Memory B cell (primary cell): ENCODE measurements around the gene PCID2.

Experiments
- ATAC-seq: fragments of 150-1000 bp; cut with Tn5 transposase; 2 replicates; pipeline ENCODE4 v1.10.0; 2021; ENCODE audit warnings: low read depth, mild to moderate bottlenecking, moderate library complexity
- DNase-seq, 2 donors: peaks; one replicate each; pipeline ENCODE4 v3.0.0; 2022; ENCODE audit warnings: low spot score in 2 of 2
- H3K27ac Mint-ChIP-seq: one replicate; pipeline ENCODE4 v1.8.0; 2022; ENCODE audit warnings: mild to moderate bottlenecking, moderate library complexity, mixed read lengths
- H3K27me3 Mint-ChIP-seq: one replicate; pipeline ENCODE4 v1.8.0; 2022; ENCODE audit warnings: mixed read lengths
- H3K36me3 Mint-ChIP-seq: one replicate; pipeline ENCODE4 v1.8.0; 2022; ENCODE audit warnings: mild to moderate bottlenecking, mixed read lengths
- H3K4me1 Mint-ChIP-seq: one replicate; pipeline ENCODE4 v1.8.0; 2022; ENCODE audit warnings: mixed read lengths
- H3K4me3 Mint-ChIP-seq: one replicate; pipeline ENCODE4 v1.8.0; 2022; ENCODE audit warnings: mild to moderate bottlenecking, moderate library complexity, mixed read lengths
- H3K9me3 Mint-ChIP-seq: one replicate; pipeline ENCODE4 v1.8.0; 2022; ENCODE audit warnings: mixed read lengths

PCID2 gene

DNA sequence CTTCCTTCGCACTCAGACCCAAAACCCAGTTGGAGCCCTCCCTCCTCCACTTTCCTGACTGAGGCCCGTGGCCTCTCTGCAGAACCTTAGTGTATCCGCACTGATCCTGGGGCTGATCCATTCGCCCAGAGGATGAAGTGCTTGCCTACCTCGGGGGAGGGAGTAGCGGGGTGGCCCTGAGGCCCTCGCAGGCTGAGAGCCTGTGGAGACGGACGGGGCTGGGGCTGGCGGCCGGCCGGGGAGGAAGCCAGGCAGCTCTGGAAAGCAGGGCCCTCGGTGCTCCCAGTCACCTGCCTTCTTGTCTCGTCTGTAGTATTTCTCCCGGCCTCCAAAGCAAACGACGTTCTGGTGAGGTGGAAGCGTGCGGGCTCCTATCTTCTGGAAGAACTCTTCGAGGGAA, 48.8 kb downstream of the PCID2 start:
- Mint-ChIP-seq H3K27ac (no peak overlapping the region), H3K36me3 (peaks cover 3% of the 10 kb centered on the region), H3K4me3 (no peak overlapping the region), H3K4me1 (peaks cover 2% of the 10 kb centered on the region), H3K9me3 (peaks cover 9% of the 10 kb centered on the region), H3K27me3 (peaks cover 15% of the 10 kb centered on the region)
- ATAC-seq (no peak), DNase-seq (no peak)

DNA sequence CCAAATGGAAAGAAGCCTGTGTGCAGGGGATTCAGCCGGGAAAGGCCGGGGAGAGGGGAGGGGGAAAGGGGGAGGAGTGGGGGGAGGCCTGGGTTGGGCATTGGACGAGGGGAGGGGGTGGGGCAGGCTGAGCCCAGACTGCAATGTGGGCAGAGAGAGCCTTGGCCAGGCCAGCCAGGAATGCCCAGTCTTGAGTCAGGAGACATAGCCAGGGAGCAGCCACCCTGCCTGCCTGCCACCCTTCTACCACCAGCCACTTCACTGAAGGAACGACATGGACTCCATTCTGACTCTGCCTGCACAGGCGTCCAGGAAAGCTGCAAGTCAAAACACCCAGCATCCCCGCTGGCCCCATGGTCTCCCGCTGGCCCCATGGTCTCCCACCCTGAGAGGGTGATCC, 49.5 kb downstream of the PCID2 start:
- Mint-ChIP-seq H3K36me3 (peaks cover 3% of the 10 kb centered on the region), H3K4me1 (peaks cover 2% of the 10 kb centered on the region), H3K27me3 (peaks cover 15% of the 10 kb centered on the region), H3K4me3 (no peak overlapping the region), H3K9me3 (peaks cover 9% of the 10 kb centered on the region), H3K27ac (no peak overlapping the region)
- DNase-seq (no peak), ATAC-seq (no peak)

DNA sequence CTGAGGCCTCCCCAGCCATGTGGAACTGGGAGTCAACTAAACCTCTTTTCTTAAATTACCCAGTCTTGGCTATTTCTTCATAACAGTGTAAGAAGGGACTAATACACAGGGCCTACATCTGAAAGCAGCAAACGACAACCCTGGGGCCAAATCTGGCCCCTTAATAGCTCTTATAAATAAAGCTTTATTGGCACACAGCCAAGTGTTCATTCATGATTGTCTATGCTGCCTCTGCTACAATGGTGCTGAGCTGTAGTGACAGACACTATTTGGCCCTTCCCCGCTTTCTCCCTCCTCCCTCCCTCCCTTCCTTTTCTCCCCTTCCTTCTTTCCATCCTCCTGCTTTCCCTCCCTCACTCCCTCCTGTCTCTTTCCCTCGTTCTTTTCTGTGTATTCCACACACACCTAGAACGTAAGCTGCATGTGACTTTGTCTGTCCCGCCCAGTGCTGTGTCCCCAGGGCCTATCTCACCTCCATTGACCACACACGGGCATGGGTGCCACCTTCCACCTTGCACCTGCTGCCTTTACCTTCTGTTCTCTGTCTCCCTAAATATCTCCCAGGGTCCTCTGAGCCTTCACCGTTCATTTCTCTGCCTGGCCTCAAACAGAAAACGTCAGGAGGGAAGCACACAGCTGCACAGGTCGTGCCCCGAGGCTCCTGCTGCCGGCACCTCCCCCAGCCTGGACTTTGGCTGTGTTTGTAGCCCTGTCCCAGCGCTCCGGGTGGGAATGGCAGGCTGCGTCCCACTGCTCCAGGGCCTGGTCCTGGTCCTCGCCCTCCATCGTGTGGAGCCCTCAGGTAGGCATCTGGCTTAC, 50.3 kb downstream of the PCID2 start, which contains the start of gene PROZ:
PROZ (plus strand) TSS at position 720 of the 819 bp plus-strand sequence; CDS start at position 733, 13 bp downstream.
- peaks cover 12% of the 10 kb centered on the region for H3K27me3 Mint-ChIP-seq
- H3K36me3 Mint-ChIP-seq: peaks cover 3% of the 10 kb centered on the region
- peaks cover 9% of the 10 kb centered on the region for H3K9me3 Mint-ChIP-seq
- DNase-seq (no peak), ATAC-seq (no peak)
- no peak within 1 kb of the TSS for H3K27ac Mint-ChIP-seq
- no peak within 1 kb of the TSS for H3K4me3 Mint-ChIP-seq
- H3K4me1 Mint-ChIP-seq: peaks cover 2% of the 10 kb centered on the region

DNA sequence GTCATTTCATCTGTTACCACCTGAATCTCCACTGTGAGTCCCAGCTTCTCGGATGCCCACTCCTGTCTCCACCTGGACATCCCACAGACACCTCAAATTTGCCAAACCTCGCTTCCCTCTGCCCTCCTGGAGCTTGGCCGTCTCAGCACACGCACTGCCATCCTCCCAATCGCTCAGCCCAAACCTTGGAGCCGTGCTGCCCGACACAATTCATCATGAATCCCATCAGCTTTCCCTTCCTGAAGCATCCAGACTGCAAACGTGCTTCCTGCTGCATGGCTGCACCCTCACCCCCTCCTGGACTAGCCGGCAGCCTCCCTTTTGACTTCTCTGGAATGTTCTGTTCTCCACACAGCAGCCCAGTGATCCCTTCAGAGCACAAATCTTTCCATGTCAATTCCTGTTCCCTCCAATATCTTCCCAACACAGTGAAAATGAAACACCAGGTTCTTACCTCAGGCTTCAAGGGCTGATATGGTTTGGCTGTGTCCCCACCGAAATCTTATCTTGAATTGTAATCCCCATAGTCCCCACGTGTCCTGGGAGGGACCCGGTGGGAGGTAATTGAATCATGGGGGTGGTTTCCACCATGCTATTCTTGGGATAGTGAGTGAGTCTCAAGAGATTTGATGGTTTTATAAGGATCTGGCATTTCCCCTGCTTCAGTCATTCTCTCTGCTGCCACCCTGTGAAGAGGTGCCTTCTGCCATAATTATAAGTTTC, 51.1 kb downstream of the PCID2 start:
- Mint-ChIP-seq H3K27me3 (peaks cover 14% of the 10 kb centered on the region), H3K4me3 (no peak overlapping the region), H3K36me3 (peaks cover 5% of the 10 kb centered on the region), H3K4me1 (peaks cover 8% of the 10 kb centered on the region), H3K27ac (no peak overlapping the region), H3K9me3 (peaks cover 9% of the 10 kb centered on the region)
- DNase-seq (no peak), ATAC-seq (no peak)

DNA sequence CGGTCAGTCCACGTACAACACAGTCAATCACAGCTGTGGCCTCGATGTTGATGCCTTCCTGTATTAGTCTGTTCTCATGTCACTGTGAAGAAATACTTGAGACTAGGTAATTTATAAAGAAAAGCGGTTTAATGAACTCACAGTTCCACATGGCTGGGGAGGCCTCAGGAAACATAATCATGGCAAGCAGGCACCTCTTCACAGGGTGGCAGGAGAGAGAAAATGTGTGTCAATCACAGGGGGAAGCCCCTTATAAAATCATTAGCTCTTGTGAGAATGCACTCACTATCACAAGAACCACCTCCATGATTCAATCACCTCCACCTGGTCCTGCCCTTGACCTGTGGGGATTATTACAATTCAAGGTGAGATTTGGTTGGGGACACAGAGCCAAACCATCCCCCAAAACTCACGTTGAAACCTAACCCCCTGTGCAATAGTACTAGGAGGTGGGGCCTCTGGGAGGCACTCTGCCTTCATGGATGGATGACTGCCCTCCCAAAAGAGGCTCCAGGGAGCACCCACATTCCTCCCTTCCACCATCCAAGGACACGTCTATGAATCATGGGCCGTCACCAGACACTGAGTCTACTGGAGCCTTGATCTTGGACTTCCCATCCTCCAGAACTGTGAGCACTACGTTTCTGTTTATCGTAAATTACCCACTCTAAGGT, 52.4 kb downstream of the PCID2 start:
- Mint-ChIP-seq H3K27ac (no peak overlapping the region), H3K36me3 (peaks cover 5% of the 10 kb centered on the region), H3K4me1 (peaks cover 10% of the 10 kb centered on the region), H3K4me3 (no peak overlapping the region), H3K9me3 (peaks cover 9% of the 10 kb centered on the region), H3K27me3 (peaks cover 19% of the 10 kb centered on the region)
- DNase-seq (no peak), ATAC-seq (no peak)

DNA sequence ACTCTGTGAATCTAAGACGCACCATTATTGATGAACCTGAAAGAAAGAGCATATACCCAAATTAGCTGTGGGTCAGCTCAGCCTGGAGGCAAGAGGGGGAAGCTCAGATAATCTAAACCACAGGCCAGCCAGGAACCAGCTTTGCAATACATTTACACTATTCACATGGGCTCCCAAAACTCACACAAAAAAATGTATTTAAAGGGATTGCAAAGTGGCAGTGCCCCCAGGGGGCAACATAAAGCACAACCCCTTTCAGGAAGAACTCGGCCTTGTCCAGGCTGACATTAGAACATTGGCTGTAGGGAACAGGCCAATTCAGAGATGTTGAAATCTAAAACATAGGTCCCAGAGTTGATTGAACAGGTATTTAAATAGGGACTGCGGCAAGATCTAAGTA, 53.3 kb downstream of the PCID2 start:
- peak overlapping the region; percentile 67 for H3K4me3 Mint-ChIP-seq
- H3K27ac Mint-ChIP-seq: no peak overlapping the region
- ATAC-seq: no peak
- H3K27me3 Mint-ChIP-seq: peaks cover 21% of the 10 kb centered on the region
- peaks cover 10% of the 10 kb centered on the region for H3K4me1 Mint-ChIP-seq
- peaks cover 5% of the 10 kb centered on the region for H3K36me3 Mint-ChIP-seq
- no peak for DNase-seq
- peaks cover 9% of the 10 kb centered on the region for H3K9me3 Mint-ChIP-seq

DNA sequence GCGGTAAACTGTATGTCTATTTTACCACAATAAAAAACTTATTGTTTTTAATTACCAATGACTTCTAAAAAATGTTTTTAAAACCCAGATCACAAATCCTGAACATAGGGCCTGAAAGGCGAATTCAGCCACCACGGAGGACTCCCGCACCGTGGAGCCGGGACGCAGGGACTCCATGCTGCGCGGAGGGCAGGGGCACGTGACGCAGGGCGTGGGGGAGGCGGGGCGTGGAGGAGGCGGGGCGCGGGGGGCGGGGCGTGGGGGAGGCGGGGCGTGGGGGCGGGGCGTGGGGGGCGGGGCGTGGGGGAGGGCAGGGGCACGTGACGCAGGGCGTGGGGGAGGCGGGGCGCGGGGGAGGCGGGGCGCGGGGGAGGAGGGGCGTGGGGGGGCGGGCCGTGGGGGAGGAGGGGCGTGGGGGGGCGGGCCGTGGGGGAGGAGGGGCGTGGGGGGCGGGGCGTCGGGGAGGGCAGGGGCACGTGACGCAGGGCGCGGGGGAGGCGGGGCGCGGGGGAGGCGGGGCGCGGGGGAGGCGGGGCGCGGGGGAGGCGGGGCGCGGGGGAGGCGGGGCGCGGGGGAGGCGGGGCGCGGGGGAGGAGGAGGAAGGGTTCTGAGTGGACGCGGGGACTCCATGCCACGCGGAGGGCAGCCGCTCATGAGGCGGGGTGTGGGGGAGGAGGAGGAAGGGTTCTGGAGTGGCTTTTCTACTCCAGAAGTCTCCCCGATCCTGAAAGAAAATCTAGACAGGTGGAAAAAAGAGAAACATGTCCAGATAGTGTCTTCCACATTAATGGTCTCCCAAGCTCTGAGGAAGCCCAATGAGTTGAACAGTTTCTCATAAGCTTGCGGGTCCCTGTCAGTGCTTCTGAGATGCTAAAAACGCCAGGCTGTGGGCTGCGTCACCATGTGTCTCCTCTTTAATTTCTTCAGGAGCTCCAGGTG, 54.4 kb downstream of the PCID2 start:
- Mint-ChIP-seq H3K4me3 (peak overlapping the region; percentile 79), H3K27ac (peak overlapping the region; percentile 54), H3K36me3 (peaks cover 5% of the 10 kb centered on the region), H3K4me1 (peaks cover 10% of the 10 kb centered on the region), H3K9me3 (peaks cover 9% of the 10 kb centered on the region), H3K27me3 (peaks cover 22% of the 10 kb centered on the region)
- DNase-seq (peak; percentile 43 to 46), ATAC-seq (peak; percentile 83)

DNA sequence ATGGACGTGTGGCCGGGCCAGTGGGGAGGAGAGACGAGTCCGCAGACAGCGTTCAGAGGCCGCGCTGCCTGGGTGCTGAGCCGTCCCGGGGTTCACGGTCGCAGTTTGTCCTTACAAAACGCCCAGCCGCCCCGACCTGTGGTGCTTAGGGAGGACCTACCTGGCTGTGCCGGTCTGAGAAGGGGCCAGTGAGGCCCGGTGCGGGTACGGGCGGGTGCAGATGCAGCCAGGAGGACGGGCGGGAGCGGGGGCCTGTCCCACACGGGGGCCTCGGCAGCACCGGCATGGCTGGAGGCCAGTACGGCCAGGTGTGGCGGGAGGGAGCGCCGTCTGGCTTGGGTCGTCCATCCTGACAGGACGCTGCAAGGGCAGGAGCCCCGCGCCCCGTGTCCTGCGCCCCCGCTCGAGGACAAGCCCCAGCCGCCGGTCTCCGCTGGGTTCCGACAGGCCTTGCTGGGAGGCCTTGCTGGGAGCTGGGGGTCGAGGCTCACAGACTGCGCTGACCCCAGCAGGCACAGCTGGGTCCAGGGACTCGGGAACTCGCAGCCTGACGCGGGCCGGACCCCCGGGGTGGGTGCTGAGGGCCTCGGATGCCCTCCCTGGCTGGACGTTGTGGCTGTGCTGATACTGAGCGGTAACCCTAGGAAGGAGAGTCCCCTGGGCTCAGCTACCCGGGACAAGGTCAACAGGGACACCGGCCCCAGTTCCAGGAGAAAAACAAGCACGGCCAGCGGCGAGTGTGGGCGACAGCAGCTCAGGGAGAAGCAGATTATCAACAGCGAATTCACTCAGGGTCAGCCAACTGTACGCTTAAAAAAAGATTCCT, 55.3 kb downstream of the PCID2 start:
- peaks cover 9% of the 10 kb centered on the region for H3K9me3 Mint-ChIP-seq
- peak; percentile 29 for ATAC-seq

DNA sequence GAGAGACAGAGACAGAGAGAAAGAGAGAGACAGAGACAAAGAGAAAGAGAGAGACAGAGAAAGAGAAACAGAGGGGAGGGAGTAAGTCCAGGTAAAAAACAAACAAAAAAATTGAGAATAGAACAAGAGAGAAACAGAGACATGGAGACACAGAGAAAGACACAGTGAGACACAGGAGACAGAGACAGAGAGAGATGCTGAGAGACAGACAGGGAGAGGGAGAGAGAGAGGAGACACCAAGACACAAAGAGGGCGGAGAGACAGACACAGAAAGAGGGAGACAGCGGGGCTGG, 55.8 kb downstream of the PCID2 start:
- H3K27ac Mint-ChIP-seq: peak overlapping the region; percentile 7
- peaks cover 5% of the 10 kb centered on the region for H3K36me3 Mint-ChIP-seq
- H3K4me1 Mint-ChIP-seq: peaks cover 10% of the 10 kb centered on the region
- ATAC-seq (no peak), DNase-seq (no peak)
- peak overlapping the region; percentile 79 for H3K4me3 Mint-ChIP-seq
- H3K9me3 Mint-ChIP-seq: peaks cover 7% of the 10 kb centered on the region
- peaks cover 20% of the 10 kb centered on the region for H3K27me3 Mint-ChIP-seq

More for the DNA sequence above, 55.3 kb downstream of the PCID2 start:
- Mint-ChIP-seq H3K36me3 (peaks cover 5% of the 10 kb centered on the region), H3K27me3 (peaks cover 22% of the 10 kb centered on the region), H3K27ac (peak overlapping the region; percentile 54), H3K4me1 (peaks cover 10% of the 10 kb centered on the region), H3K4me3 (peak overlapping the region; percentile 79)
- peak; percentile 19 to 60 for DNase-seq

DNA sequence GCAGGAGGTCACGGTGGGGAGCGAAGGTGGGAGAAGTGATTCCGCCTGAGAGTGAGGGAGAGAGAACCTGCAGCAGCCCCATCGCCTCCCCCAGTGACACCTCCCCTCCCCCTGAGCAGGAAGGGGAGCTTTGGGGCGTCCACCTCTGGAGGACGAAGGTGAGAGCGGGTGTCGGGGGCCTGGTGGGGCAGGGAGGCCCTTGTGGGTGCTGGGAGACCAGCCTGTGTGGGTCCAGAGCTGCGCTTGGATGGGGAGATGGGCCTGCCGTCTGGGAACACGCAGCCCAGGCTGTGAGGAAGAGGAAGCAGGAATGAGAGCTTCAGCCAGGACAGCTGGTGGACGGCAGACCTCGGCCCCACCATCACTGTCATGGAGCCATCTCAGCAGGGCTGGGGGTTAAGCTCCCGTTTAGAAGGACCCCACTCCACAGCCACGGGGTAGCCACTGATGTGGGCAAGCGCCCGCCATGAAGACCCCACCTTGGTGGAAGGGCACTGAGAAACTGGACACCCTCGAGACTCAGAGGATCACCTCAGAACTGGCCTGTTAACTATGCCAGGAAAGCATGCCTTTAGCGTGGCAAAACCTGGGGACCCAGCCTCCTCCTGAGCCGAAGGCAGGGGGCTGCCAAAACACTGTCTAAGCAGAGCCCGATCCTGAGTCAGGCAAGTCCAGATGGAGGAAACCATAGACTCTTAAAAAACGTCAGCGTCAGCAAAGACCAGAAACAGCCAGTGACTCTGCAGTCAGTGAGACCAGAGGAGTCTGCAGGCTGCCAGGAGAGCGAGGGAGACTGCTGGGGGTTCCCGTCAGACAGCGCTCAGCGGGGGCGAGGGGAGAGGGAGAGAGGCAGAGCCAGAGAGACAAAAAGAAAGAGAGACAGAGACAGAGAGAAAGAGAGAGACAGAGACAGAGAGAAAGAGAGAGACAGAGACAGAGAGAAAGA, 56.5 kb downstream of the PCID2 start:
- DNase-seq: no peak
- peak; percentile 23 for ATAC-seq
- peak overlapping the region; percentile 7 for H3K27ac Mint-ChIP-seq
- H3K9me3 Mint-ChIP-seq: peaks cover 7% of the 10 kb centered on the region
- peaks cover 10% of the 10 kb centered on the region for H3K4me1 Mint-ChIP-seq
- peaks cover 5% of the 10 kb centered on the region for H3K36me3 Mint-ChIP-seq
- H3K4me3 Mint-ChIP-seq: peak overlapping the region; percentile 79
- H3K27me3 Mint-ChIP-seq: peaks cover 24% of the 10 kb centered on the region

DNA sequence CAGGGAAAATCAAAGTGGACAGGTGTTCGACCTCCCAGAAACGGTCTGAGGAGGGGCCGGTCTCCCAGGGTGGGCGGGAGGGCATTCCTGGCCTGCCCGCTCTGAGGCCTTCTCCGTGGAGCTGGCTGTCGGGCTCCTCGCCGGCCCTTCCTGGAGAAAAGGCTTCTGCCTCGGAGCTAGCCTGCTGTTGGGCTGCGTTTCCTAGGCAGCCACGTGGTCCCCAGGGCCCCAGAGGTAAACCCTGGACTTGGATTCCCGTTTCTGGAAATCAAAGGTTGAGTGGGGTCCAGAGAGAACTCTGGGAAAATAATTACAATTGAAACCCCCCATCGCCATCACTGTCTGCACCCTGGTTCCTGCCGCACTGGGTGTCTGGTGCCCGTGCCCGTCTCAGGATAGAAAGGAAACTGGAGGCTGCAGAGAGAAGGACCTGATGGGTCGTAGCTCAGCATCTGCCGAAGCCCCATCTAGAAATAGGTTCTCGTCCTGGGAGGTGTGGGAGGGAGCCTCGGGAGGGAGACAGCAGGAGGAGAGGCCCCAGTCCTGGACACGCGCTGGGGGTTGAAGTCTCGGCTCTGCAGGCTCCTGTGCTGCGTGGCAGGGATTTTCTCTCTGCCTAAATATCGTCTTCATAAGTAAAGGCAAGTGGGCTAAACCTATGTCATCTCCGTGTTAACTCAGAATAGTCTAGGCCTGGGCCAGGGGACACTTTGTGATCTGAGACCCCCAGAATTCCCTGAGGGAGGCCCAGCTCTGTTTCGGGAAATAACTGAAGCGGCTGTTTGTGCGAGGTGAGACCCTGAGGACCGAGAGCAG, 57.7 kb downstream of the PCID2 start:
- Mint-ChIP-seq H3K27ac (no peak overlapping the region), H3K27me3 (peaks cover 27% of the 10 kb centered on the region), H3K4me3 (no peak overlapping the region), H3K9me3 (peaks cover 7% of the 10 kb centered on the region), H3K4me1 (peaks cover 10% of the 10 kb centered on the region), H3K36me3 (peaks cover 5% of the 10 kb centered on the region)
- no peak for ATAC-seq
- DNase-seq: no peak
